AG20443 (cell line): ENCODE measurements around the gene DLX2.

Experiments used
- DNase-seq: peaks from one replicate; pipeline ENCODE4 v3.0.0; 2012; ENCODE audit warnings: low spot score, mixed read lengths

DLX2 gene

DNA sequence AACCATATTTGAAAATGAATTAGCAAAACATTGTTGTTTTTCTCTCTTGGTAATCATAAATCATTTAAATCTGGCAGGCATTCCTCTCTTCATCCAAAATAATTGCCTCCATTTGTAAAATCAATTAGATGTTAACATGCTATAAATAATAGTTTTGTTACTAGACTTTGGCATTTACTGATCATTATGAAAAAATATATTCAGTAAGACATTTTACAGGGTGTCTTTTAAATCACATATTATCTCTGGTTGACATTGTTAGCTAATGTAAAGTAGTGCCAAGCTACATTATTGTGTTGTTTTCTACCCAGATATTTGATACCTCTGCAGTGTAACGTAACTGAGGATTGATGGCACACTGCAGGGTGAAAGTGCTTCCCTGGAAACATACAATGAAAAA, 49.2 kb downstream of the DLX2 start:
- DNase-seq = no peak

DNA sequence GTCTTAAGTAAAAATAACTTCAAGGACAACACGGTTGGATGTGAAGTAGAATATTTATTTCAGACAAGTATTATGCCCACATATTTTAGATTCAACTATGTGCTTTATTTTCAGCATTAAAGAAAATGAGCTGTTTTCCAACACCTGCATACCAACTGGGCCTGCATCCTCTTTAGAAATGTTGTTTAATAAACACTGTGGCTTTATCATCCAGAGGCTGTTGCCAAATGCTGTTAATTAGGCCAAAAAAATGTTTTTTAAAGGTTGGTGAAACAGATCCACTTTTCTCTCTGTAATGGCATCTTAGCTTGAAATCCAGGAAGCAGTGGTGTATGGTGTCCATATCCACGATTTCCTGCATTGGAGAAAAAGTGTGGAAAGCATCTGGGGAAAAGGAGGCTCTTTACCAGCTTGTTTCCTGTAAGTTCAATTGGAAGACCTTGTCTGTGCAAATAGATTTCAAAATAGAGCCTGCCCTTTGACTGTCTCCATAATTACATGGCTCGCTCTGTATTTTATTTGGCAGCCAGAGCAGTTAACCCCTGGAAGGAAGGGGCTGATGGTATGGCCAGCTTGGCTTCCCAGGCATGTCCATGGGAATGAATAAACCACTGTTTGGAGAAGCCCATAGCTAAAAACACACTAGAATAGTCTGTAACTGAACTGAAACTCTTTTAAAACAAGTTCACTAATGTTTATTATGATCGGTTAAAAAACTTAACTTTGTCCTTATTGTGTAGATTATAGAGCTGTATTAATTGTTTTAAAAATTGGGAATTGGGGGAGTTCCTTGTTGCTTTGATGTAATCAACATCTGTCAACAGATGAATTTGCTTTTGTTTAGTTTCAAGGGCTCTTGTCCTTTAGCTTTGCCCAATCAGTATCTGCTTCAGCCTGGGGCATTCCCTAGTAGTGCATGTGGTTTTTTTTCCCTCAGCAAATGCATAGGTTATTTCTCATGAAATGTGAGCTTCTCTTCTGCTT, 50.4 kb downstream of the DLX2 start:
- no peak for DNase-seq

DNA sequence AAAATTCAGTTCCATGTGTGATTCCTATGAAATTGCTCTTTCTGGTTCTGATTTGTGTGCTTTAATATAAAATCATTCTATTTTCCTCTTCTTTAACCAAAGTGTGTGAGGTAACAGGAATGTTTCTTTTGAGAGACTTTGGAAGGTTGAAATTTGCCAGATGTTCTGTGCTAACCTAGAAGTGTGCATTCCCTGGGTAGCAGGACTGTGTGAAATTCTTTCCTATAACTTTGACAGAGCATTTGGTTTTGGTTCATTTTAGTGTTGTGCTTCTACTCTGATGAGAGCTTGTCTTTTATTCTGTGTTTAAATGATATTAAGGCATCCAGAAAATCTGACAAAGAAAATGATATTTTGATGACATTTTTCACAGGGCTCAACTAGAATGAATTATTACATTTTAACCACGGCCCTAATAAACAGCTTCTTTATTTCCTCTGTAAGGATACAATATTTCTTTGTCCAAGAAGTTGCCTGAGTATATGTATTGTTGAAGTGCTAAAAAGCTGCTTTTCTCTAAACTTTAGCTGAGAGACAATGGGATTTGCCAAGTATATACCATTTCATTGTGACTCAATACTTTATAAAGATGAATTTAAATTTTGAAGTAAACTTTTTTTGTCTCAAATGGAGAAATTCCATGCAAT, 52.1 kb downstream of the DLX2 start:
- no peak for DNase-seq

DNA sequence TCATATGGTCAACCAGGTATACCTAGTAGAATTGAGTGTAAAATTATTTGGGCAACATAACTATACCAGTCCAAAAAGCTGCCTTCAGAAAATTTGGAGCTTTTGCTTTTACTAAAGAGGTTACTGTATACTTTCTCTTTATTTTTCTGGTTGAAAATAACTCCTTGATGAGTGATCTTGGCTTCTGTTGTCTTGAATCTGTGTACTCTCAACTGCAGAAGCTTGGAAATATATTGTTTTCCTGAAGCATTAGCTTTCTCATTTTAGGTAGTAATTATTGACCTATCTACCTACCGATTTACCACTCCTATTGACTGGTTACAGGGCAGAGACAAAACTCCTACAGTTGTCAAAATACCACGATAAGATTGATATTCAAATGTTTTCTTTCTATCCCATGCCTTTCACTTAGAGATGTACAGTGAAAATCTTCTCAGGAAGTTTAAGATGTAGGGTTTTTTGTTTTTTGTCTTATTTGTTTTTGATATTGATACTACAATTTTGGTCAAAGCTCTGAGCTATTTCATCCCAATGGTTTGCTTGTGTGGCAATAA, 53.1 kb downstream of the DLX2 start:
- DNase-seq = no peak
